CD4-positive, alpha-beta T cell treated with Interleukin-10 for 1 hour (primary cell): ENCODE results near the gene SP2.

Experiments
- DNase-seq: peaks from one replicate; pipeline ENCODE4 v3.0.0-alpha.2; 2020

The SP2 gene

DNA sequence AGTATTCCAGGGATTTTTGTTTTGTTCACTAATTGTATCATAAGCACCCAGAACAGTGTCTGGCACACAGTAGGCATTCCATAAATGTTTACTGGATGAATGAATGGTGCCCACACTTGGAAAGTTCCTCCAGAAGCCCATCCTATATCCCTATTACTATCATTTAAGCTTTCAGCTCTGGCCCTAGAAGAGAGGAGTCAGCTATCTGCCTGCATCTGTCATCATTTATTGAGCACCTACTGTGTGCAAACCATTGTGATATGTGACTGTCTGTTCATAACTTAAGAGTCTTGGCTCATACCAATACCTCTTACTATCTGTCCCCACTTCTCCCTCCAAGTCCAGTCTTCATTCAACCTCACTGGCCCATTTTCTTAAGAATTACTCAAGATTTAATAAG, 25.0 kb upstream of the SP2 start:
- no peak for DNase-seq

DNA sequence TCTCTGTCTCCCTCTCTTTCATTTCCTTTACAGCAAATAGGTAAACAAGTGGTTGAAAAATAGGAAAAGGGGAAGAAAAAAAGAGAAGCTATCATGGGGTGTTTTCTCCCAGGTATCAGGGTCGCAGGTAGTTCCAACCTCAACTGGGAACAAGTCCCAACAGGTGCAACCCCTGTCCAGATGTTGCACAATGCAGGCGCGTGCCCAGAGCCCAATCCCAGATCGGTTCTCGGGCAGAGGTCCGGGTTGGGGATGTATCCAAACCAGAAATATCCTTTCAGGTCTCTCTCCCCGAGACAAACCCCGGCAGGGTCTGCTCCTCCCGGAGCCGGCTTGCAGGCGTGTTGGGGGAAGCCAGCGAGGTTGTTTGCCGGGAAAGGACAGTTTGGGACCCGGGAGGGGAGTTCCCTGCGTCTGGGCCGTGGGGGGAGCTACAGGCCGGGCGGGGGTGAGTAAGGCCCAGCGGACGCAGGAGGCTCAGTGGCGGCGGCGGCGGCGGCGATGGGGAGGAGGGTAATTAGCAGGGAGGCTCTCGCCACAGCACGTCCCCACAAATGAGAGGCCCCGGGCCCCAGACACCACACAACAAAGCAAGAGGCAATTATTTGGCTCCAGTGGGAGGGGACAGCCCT, 23.9 kb upstream of the SP2 start:
- DNase-seq = no peak

DNA sequence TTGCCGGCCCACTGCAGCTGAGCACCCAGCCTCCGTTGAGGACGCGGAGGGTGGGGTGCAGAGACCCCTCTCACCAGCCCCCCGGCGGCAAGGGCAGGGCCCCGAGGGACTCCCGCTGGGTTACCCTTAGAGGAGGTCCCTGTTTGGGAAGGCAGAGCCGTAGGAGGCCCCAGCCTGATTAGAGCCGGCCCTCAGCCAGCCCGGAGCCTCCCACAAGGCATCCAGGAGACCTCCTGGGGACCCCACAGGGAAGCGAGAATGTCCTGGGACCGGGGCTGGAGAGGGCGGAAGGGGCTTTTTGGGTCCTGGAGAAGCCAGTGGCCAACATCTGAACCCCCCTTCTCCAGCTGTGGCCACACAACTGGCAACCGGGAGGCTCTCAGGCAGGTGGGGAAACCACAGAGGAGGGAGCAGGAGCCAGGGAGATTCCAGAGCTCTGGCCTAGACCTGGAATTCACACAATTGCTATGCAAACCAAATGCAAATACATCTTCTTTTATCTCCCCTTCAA, 23.3 kb upstream of the SP2 start:
- no peak for DNase-seq

DNA sequence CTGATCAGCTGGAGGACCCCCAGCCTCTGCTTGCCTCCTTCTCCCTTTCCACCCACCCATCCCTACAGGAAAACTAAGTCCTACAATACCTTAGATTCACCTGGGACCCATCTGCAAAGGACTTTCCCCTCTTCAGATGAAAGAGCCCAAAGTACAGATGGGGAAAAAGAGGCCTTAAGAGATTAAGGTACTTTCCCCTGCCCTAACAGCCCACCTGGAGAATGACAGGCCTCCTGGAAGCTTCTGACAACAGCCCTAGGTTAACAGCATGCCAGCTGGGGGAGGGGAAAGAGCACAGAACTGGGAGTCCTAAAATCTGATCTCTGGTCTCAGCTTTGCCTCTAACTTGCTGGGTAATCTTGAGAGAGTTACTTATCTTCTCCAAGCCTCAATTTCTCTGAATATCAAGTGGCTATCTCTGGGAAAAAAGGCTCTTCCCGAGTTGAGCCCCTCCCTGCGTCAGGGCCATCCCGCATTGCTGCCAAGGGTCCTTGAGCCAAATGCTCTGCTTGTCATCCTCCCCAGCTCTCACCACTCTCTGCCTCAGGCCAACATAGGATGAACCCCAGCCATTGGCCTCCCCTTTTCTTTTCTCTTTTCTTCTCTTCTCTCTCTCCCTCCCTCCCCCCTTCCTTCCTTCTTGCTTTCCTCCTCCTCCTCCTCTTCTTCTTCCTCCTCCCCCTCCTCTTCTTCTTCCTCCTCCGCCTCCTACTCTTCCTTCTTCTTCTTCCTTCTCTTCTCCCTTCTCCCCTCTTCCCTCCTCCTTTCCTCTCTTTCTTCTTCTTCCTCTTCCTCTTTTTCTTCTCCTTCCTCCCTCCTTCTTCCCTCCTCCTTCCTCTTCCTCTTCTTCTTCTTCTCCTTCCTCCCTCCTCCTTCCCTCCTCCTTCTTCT, 22.6 kb upstream of the SP2 start:
- DNase-seq = no peak

DNA sequence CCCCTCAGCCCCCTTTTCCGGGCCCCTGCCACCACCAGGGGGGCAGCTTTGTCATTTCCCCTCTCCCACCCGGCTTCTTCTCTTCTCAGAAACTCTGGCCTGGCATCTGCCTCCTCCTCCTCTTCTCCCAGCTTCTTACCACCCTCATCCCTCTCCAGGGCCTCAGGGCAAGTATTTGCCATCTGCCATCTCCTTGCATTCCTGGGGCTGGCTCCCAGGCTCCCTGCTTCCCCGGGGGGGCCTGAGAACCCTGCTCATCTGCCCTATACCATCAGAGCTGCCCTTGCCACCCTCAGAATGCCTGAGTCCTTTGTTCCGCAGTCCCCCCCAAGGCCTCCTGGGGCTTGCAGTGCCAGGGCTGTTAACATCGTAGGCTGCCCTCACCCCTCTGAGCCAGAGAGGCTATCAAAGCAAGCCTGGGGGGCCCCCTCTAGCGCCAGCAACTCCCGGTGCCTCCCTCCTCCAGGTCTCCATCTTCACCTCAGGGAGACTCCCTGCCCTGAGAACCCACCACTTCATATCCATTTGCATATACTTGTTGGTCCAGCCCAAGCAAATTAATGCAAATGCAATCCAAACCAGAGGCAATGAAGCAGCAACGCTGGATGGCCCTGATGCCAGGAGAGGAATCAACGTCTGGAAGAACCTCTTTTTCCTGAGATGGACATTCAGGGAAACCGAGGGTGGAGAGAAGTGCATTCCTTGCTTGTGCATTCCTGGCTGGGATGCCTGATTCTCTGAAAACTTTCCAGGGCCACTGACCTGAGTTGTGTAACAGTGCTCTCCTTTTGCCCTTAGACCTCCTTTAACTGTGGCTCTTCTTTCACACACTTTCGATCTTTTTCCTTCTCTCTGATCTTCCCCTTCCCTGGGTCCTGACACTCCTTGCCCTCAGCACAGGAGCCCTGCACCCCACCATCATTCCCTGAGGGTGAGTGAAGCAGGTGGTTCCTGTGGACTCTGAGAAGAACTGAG, 20.7 kb upstream of the SP2 start:
- DNase-seq = no peak

DNA sequence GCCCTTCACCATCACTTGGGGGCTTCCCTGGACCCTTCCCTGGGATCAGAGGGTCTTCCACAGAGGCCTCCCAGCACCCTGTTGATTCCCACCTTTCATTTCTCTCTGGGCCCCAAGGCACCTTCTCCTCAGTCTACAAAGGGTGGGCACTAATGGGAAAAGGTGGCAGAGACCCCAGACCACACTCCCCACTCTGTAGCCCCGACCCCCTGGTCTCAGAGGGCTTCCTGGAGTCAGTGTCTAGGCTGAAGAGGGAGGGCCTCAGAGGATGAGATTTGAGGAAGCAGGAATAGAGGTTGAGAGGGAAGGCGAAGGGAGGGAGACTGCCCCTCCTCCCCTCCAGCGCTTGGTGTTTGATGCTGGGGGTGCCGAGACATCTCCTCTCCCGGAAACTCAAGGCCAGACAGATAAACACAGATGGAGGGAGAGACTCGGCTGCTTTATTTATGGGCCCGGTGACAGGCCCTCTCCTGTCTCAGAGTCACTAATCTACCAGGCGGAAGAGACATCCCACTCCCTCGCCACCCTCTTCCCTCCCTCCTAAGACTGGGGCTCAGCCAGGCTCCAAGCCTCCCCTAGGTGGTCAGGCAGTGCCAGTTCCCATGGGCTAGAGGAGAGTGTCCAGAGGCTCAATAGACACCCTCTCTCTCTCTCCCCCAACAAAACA, 18.5 kb upstream of the SP2 start:
- no peak for DNase-seq

DNA sequence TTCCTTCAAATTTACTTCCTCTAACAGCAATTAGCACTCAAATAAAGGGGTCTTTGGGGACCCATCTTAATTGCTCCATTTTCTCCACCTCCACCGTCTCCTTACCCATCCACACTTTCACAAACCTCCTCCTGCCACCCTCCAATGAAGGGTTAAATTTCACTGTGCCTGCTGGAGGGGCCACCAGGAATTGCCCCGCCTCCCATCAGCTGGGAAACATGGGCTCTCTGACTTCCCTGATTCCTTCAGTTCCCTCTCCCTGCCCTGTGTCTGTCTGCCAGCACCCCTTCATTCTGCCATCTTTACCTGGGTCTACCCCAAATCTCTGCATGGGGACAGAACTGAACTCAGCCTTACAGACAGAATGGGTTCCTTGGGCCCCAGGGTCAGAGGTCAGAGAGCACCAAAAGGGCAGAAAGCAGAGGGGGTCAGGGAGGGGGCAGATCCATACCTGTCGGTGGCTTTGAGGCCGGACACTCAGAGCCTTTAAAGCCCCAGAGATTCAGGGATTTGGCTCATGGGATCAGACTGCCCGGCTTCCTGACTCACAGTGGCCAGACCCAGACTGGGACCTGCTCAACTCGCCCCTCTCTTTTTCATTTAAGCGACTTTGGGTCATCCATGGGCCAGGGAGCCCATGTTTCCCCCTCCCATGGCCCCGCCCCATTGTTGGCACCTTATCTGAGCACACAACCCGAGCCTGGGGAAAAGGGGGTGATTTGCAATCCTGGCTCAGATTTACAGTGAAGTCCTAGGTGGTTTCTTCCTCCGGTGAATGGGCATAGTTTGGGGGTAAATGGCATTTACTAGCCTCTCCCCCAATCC, 17.6 kb upstream of the SP2 start:
- no peak for DNase-seq

DNA sequence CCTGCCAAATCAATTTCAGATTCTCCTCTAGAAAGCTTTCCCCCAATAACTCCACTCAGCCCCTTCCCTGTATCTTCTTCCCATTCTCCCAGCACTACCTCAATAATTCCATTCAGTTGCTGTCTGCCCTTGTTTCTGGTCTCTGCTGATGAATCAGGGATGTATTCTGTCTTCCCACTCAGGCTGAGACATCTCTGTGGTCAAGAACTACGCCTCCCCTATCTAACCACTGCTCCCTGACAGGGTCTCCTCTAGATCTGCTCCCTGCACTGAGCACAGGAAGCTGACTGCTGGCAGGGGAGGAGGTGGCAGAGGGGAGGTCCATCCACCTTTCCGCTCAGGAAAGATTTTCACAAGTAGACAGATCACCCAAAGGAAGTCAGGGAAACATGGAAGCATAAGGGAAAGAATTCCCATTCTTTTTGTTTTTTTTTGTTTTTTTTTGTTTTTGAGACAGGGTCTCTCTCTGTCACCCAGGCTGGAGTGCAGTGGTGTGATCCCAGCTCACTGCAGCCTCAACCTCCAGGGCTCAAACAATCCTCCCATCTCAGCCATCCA, 16.9 kb upstream of the SP2 start:
- no peak for DNase-seq

DNA sequence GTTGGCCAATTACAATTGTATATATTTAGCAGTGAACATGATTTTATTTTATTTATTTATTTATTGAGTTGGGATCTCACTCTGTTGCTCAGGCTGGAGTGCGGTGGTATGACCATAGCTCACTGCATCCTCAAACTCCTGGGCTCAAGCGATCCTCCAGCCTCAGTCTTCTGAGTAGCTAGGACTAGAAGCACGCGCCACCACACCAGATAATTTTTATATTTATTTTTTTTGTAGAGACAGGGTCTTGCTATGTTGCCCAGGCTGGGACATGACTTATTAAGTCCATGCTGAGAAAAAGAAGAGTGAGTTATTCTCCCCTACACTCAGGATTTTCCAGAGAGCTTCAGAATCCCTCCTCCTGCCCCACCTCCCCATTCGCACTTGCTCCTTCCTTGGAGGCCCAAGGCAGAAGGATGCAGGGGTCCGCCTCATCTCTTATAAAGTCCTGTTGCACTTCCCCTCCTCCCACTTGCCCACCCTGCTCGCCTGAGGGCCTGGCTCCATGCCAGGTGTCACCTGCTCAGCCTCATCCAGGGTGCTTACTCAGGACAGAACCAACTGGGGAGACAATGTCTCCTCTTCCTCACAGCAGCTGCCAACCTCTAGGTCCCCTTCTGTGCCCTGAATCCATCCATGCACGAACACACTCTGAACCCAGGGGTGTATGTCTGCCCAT, 16.1 kb upstream of the SP2 start:
- no peak for DNase-seq

DNA sequence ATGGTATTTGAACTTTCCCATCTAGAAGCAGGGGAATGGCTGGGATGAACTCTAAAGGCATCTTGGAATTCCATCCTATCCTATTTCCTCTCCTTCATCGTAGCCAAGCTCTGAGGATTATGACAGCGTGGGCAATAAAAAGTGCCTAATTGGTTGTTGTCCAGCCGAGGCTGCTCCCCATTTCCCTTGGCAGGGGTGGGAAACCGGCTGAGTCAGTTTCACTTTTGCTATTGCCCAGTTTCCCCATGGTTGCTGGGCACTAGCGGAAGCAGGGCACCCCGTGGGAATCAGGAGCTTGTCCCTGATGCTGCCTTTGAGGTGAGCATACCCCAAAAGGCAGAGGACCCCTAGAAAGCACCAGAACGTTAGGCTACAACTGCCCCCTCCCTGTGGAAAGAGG, 13.8 kb upstream of the SP2 start:
- no peak for DNase-seq

DNA sequence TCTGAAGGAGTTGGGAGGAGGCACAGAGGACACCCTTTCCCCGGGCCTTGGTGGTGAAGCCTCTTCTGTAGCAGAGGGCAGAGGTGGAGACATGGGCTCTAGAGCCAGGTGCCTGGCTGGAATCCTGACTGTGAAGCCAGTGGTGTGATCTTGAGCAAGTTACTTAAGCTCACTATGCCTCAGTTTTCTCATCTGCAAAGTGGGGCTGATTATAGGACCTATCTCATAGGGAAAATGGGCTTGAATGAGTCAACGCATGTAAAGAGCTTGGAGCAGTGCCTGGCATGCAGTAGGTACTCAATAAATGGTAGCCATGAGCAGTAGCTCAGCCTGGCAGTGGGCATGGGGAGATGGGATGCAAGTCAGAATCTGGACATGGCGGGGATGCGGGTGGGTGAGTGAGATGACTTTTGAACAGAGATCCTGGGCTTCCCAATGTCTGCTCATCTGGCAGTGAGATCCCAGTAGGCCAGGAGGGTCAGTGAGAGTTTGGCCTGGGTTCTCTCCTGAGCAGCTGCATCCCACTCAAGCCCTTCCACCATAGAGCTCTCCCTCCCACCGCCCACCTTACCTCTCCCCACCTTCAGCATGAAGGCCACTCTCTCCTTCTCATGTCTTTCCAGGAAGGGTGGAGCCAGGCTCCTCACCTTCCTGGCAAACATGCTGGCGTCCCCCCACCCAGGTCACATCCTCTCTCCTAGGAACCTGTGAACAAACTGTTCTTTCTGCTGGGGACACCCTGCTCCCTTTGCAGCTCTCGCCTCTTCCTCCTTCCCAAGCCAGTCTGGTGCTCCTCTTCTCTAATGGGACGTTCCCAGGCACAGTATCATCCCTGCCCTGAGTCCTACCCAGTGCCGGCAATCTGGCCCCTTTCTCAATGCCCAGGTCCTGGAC, 13.1 kb upstream of the SP2 start:
- DNase-seq = no peak

DNA sequence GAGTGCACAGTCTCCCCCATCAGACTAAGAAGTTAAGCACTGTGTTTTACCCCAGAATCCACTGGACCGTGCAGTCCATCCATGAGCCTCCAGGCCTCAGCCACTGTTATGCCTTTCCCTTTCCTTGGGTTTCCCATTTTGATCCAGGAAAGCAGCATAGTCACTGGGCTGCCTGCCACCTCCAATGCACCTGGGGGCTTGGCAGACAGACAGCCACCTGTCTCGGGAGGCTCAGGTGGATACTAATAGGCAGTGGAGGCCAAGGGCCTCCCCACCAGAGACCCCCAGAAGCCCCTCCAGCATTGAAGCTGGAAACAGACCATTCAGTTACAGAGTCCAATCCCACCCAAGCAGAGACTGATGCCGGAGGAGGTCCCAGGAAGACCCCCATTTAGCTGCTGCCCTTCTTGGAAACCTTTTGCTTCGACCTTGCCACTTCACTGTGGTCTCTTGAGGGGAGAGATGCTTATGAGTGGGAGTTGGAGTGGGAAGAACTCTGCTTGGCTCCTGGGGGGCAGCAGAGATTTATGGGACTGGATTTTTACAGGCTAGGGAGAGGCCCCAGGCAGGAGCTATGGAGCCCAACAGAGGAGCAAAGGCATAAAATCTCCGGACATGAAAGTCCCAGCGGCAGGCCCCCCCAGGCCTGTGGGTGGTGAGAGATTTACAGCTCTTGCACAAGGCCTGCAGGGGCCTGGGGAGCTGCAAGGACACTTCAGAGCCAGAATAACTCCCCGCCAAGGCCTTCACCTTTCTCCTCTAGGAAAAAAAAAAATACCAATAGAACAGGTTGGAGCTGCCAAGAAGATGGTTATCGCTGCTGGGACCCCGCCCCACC, 12.2 kb upstream of the SP2 start:
- no peak for DNase-seq

DNA sequence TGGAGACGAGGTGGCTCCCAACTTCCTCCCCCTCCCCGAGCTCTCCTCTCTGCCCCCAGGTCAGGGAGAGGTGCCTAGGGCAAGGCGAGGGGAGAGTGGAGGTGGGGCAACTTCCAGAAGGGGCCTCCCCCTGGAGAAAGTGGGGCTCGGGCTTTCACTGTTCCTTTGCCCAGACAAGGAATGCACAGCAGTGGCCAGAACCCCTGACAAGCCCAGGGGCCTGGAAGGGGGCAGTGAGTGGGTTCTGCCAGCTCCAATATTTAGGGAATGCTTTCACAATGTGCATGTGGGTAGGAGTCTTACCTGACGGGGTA, 11.7 kb upstream of the SP2 start:
- no peak for DNase-seq

DNA sequence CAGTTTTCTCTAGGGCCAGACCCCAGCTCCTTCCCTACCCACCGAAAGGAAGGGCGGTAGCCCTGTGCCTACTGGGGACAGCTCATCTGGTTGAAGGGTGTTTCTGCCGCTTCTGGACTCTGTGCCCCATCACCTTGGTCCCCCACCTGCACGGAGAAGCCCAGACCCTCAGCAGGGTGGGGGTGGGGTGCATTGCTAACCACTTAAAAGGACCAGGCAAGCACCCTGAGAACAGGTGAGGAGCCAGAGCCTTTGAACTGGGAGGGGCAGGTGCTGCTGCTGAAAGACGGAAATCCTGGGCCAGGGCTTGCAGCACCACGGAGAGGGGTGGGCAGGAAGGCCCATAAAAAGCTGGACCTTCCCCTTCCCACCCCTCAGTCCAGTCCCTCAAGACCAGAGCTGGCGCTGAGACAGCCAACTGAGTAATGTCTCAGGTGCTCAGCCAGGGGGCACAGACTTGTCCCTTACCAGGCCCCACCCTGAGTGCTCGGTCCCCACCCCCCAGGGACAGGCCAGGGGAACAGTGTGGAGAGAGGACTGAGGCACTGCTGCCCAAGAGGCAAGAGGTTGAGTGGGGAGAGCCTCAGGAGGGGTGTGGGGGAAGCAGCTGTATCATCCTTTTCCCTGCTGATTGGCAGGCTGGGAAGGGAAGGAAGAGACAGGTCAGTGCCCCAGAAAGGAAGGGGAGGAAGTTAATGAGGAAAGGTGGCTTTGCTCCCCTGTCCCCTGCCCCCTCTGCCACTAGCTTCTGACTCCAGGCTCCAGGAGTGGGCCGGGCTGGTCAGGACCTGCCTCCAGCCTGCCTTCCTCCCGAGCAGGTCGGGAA, 10.9 kb upstream of the SP2 start:
- peak; percentile 15 for DNase-seq

DNA sequence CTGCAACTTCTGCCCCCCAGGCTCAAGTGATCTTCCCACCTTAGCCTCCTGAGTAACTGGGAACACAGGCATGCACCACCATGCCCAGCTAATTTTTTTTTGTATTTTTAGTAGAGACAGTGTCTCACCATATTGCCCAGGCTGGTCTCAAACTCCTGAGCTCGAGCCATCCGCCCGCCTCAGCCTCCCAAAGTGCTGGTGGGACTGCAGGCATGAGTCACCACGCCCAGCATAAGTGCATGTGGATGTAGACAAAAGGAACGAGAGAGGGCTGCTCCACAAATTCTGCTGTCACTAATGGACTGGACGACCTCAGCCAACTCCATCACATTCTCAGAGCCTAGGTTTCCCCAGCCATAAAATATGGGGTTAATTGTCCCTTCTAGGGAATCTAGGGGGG, 7.7 kb upstream of the SP2 start:
- DNase-seq = no peak

DNA sequence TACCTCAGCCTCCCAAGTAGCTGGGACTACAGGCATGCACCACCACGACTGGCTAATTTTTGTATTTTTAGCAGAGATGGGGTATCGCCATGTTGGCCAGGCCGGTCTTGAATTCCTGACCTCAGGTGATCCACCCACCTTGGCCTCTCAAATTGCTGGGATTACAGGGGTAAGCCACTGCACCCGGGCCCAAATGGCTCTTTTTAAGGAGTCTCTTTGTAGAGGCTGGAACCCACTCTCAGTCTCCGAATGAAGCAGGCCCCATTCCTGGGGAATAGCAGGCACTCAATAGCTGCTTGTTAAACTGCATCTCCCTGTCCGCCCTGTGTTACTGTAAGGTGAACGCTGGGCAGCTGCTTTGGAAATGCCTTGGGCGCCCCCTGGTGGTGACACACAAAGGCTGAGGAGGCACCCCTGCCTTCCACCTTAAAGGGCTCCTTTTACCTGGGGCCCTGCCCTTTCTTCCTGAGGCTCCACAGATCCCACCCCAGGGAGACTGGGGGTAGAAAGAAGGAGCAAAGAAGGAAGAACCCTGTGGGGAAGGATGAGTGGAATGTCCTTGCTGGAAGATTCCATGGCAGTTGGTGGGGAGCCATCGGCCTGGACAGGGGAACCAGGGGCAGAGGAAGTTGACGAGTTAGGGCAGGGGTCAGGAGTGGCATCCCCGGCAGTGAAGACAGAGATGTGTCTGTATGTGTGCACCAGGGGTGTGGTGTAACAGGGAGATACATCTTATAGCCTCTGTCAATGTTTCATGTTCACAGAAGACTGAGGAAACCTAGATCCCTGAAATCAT, 6.1 kb upstream of the SP2 start:
- DNase-seq = peak; percentile 90

DNA sequence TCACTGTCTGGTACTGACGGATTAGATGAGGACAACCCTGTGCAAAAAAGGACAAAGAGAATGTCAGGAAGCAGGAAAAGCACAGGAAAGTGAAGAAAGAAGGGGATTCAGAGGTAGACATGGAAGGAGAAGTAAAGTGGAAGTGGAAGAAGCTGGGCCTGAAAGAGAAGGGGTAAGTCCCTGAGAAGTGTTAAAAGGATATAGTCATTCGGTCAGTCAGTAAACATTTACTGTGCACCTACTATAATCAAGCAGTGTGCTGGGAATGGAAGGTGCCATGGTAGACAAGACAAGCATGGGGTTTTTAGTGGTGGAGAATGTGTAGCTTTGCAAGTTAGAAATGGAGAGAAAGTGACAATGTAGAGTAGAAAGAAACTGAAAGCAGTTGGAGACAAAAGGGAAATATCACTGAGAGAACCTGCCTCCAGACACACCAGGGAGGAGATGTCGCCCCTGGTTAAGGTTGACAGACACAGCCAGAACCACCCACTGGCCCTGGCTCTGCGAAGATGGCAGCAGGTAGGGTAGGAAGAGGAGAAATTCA, 4.4 kb upstream of the SP2 start:
- no peak for DNase-seq
